NCI-H82 treated with DMSO at 0.1 percent for 48 hours (cell line): ENCODE results near the gene TOLLIP.
"Not testable (repeated sequence)": the region's sequence is repeated elsewhere in the genome, so short reads cannot be mapped to it uniquely, and the experiment has no call there.

Experiments
- DNase-seq: peaks from one replicate; lab custom pipeline; 2025; ENCODE audit not compliant: unreplicated experiment; lab: John Stamatoyannopoulos, UW

TOLLIP gene

DNA sequence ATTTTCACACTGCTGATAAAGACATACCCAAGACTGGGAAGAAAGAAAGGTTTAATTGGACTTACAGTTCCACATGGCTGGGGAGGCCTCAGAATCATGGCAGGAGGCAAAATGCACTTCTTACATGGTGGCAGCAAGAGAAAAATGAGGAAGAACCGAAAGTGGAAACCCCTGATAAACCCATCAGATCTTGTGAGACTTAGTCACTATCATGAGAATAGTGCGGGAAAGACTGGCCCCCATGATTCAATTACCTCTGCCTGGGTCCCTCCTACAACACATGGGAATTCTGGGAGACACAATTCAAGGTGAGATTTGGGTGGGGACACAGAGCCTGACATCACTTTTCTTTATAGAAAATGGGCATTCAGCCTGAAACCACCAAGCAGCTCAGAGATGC, 42.5 kb downstream of the TOLLIP start:
- not testable (repeated sequence) for DNase-seq

DNA sequence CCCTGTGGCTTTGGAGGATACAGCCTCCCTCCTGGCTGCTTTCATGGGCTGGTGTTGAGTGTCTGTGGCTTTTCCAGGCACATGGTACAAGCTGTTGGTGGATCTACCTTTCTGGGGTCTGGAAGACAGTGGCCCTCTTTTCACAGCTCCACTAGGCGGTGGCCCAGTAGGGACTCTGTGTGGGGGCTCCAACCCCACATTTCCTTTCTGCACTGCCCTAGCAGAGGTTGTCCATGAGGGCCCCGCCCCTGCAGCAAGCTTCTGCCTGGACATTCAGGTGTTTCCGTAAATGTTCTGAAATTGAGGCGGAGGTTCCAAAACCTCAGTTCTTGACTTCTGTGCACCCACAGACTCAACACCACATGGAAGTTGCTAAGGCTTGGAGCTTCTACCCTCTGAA, 44.0 kb downstream of the TOLLIP start:
- not testable (repeated sequence) for DNase-seq

DNA sequence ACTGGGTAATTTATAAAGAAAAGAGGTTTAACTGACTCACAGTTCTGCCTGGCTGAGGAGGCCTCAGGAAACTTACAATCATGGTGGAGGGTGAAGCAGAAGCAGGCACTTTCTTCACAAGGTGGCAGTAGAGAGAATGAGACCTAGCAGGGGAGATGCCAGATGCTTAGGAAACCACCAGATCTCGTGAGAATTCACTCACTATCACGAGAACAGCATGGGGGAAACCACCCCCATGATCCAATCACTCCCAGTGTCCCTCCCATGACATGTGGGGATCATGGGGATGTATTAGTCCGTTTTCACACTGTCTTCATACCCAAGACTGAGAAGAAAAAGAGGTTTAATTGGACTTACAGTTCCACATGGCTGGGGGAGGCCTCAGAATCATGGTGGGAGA, 45.0 kb downstream of the TOLLIP start:
- peak; percentile 31 for DNase-seq

DNA sequence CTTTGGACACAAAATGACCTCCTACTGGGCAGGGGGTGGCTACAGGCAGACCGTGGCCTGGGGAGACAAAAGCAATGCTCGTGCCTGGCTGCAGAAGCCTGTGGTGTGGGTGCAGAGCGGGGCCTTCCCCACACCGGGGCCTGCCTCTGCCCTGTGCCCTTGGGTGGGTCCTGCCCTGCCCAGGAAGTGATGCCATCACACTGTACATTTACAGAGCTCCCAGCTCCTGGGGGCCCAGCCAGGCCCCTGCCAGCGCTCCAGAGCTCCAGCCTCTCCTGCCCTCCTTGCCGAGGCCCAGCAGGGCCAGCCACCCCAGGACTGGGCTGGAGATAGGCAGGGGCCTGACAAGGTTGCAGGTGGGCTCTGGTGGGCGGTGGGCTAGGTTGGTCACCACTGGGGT, 46.4 kb downstream of the TOLLIP start:
- DNase-seq = no peak

GRCh38 chr11:1262172-1263006, 47.0 kb downstream of the TOLLIP start:
- peak; percentile 68 for DNase-seq

DNA sequence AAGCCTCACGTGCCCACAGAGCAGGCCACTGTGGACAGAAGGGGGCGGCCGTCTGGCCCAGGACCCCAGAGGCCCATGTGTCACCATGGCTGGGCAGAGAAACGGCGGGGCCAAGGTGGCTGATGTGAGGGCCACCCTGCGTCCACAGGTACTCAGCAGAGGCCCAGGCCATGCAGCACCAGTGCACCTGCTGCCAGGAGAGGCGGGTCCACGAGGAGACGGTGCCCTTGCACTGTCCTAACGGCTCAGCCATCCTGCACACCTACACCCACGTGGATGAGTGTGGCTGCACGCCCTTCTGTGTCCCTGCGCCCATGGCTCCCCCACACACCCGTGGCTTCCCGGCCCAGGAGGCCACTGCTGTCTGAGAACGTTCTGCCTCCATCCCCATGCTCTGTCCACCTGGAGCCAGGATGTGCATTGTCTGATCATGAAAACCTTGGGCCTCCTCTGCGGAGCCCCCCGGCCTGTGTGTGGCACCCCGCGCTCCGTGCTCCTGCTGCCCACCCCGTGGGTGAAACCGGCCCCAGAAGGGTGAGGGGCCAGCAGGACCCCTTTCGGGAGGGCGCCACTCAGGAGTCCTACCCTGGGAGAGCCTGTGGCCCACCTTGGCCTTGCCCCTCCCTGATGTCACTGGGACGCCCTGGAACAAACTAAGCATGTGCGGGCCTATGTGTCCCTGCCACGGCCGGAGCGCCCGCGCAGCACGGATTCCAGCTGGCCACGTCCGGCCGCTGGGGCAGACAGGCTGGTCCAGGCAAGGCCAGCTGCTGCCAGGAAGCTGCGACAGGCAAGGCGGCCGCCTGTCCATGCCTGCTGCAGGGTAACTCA, 48.0 kb downstream of the TOLLIP start:
- DNase-seq = no peak

DNA sequence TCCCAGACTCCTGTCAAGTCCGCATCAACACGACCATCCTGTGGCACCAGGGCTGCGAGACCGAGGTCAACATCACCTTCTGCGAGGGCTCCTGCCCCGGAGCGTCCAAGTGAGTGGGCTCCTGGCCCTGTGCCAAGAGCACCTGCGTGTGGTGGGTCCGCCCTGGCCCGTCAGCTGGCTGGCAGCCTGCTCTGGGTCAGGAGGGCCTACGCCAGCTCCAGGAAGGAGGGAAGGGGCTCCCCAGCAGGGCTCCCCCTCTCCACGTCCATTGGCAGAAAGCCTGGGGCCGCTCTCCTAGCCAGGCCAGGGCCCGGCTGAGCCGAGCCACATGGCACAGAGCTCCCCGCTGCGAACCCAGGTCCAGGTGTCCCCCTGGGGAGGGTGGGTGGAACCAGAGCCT, 48.8 kb downstream of the TOLLIP start:
- DNase-seq = no peak

DNA sequence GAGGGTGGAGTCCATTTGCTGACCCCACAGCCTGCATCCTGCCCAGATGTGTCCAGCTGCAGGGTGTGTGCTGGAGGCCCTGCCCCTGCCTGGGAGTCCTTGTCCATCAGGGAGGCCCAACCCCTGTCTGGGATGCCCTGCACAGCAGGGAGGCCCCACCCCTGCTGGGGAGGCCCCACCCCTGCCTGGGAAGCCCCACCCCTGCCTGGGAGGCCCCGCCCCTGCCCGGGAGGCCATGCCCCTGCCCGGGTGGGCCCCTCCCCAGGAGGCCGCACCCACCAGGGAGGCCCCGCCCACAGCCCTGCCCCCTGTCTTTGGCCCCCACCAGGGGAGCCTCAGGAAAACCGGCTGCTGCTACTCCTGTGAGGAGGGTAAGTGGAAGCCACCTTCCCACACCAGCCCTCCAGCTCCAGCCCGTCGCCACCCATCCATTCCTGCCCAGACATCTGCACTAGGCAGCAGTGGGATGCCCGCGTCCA, 49.4 kb downstream of the TOLLIP start:
- no peak for DNase-seq

DNA sequence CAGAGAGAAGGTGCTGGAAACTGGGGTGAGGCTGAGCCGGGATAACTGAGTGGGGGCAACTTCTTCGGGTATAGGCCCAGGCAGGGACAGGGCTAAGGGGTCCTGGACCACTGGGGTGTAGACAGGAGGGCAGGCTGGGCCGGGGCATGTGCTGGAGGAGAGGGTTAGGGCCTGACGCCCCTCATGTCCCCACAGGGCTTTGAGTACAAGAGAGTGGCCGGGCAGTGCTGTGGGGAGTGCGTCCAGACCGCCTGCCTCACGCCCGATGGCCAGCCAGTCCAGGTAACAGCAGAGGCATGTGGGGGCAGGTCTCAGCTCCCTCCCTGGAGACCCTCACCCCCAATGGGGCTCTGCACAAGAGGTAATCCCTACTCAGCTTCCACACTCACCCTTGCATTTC, 49.9 kb downstream of the TOLLIP start:
- no peak for DNase-seq

DNA sequence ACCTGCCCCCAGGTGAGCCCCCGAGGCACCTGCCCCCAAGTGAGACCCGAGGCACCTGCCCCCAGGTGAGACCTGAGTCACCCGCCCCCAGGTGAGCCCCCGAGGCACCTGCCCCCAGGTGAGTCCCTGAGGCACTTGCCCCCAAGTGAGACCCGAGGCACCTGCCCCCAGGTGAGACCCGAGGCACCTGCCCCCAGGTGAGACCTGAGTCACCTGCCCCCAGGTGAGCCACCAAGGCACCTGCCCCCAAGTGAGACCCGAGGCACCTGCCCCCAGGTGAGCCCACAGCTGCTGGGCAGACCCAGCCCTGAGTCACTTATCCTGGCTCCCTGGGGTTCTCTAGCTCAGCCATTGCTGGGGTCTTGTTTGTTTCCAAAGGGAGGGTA, 50.4 kb downstream of the TOLLIP start:
- DNase-seq = no peak

DNA sequence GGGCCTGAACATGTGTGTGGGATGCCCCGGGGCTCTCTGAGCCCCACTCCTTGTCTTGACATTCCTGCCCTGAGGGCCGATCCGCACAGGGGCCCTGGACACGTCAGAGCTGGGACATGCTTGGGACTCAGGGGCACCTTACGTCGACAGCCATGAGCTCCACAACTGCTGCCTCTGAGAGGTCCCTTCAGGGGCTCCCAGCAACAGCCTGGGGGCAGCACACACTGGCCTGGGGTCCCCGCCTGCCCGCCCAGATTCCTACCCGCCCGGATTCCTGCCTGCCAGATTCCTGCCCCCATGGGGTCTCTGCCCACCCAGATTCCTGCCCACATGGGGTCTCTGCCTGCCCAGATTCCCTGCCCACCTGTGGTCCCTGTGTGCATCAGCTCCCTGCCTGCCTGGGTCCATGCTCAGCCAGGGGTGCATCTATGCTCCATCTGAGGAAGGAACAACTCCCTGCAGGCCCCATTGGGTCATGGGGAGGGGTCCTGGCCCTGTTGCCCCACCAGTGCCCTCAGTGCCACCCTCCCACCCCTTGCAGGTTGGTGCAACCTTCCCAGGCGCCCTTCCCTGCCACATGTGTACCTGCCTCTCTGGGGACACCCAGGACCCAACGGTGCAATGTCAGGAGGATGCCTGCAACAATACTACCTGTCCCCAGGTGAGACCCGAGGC, 50.9 kb downstream of the TOLLIP start:
- no peak for DNase-seq

DNA sequence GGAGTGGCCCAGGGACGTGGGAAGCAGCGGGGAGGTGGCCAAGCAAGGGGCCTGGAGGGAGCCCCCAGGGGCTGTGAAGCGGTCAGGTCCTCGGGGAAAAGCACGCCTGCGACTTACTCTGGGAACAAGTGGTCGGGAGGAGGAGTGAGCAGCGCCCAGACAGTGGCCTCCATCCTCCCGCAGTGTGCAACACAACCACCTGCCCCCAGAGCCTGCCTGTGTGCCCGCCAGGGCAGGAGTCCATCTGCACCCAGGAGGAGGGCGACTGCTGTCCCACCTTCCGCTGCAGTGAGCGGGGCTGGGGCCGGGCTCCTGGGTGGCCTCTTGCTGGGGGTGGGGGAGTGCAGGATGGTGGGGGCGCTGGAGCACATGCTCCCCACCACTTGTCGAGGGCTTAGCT, 51.5 kb downstream of the TOLLIP start:
- DNase-seq = no peak

- DNase-seq = no peak
Observed at GRCh38 chr11:1257366-1257765, 52.1 kb downstream of the TOLLIP start.

DNA sequence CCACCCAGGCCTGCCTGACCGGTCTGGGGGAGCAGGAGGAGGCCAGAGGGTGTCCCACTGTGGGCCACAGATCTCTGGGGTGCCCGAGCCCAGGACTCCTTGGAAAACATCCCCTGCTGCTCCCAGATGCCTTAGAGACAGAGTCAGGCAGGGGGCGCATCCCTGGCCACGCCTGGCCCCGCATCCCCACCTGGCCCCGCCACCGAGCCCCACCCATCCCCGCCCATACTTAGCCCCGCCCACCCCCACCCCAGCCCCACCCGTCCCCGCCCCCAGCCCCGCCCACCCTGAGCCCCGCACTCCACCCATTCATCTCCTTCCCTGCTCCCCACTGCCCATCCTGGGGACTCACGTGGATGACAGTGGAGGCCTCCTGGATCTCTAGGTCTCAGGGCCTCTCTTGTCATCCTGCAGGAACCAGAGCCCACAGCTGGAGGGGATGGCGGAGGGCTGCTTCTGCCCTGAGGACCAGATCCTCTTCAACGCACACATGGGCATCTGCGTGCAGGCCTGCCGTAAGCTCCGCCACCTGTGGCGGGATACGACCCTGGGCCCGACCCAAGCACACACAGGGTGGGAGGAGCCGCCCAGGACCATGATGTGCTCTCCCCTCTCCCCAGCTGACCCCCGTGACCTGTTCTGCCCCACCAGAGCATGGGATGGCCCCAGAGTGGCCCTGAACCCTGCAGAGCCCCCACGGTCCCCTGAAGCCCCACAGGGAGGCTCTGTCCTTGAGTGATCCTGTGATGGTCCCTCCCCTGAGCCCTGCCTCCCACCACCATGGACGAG, 53.0 kb downstream of the TOLLIP start:
- no peak for DNase-seq

GRCh38 chr11:1255151-1255550, 54.3 kb downstream of the TOLLIP start:
- no peak for DNase-seq

- no peak for DNase-seq
Observed at GRCh38 chr11:1254733-1255132, 54.7 kb downstream of the TOLLIP start.

DNA sequence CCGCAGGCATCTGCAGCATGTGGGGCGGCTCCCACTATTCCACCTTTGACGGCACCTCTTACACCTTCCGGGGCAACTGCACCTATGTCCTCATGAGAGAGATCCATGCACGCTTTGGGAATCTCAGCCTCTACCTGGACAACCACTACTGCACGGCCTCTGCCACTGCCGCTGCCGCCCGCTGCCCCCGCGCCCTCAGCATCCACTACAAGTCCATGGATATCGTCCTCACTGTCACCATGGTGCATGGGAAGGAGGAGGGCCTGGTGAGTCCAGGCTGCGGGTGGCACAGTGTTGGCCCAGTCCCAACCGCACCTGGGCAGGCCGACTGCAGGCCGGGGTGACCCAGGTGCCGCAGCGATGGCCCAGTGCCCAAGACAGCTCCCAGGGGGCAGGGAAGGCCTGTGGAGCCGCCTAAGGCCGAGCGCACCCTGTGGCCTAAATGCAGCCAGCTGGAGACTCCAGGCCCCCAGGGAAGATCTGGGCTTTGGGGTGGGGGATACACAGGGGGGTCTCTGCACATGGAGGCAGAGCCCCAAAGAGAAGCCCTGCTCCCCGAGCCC, 55.3 kb downstream of the TOLLIP start:
- DNase-seq = no peak

DNA sequence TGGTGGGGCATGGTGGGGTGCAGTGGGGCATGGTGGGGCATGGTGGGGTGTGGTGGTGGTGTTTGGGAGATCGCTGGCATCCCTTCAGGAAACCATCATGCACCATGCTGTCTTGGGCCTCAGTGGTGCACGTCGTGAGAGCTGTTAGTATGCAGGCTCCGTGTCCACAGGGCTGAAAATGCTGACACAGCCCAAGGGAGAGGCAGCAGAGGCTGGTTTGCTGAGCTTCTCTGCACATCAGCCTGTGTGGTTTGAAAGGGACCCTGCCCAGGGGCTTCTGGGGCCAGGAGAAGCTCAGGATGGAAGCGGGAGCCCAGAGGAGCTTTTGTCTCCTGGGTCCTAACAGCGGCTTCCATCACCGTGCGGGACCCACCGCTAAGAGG, 56.3 kb downstream of the TOLLIP start:
- no peak for DNase-seq

GRCh38 chr11:1252371-1253102, 56.9 kb downstream of the TOLLIP start:
- no peak for DNase-seq

DNA sequence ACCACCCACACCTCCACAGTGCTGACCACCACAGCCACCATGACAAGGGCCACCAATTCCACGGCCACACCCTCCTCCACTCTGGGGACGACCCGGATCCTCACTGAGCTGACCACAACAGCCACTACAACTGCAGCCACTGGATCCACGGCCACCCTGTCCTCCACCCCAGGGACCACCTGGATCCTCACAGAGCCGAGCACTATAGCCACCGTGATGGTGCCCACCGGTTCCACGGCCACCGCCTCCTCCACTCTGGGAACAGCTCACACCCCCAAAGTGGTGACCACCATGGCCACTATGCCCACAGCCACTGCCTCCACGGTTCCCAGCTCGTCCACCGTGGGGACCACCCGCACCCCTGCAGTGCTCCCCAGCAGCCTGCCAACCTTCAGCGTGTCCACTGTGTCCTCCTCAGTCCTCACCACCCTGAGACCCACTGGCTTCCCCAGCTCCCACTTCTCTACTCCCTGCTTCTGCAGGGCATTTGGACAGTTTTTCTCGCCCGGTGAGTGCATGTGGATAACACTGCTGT, 58.1 kb downstream of the TOLLIP start:
- no peak for DNase-seq
